CD4-positive, alpha-beta T cell treated with Interleukin-6 for 4 hours (primary cell): Measurements from ENCODE around the gene KRTAP4-2.
"Not testable (repeated sequence)": the region's sequence is repeated elsewhere in the genome, so short reads cannot be mapped to it uniquely, and the experiment has no call there.

Source experiments
- DNase-seq: peaks from one replicate; pipeline ENCODE4 v3.0.0-alpha.2; 2020; ENCODE audit warnings: mixed read lengths

Gene KRTAP4-2

GRCh38 chr17:41160648-41161047, 17.4 kb downstream of the KRTAP4-2 start, which contains the start of gene KRTAP4-4:
Gene KRTAP4-4 (minus strand): TSS chr17:41160748. CDS start chr17:41160691, 57 bp downstream.
- no peak for DNase-seq

DNA sequence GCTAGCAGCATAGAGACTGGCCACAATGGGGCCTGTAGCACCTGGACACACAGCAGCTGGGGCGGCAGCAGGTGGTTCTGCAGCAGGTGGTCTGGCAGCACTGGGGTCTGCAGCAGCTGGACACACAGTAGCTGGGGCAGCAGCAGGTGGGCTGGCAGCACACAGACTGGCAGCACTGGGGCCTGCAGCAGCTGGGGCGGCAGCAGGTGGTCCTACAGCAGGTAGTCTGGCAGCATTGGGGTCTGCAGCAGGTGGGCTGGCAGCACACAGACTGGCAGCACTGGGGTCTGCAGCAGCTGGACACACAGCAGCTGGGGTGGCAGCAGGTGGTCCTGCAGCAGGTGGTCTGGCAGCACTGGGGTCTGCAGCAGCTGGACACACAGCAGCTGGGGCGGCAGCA, 17.8 kb downstream of the KRTAP4-2 start:
- DNase-seq: not testable (repeated sequence)

GRCh38 chr17:41153856-41154255, 24.2 kb downstream of the KRTAP4-2 start:
- DNase-seq: no peak

DNA sequence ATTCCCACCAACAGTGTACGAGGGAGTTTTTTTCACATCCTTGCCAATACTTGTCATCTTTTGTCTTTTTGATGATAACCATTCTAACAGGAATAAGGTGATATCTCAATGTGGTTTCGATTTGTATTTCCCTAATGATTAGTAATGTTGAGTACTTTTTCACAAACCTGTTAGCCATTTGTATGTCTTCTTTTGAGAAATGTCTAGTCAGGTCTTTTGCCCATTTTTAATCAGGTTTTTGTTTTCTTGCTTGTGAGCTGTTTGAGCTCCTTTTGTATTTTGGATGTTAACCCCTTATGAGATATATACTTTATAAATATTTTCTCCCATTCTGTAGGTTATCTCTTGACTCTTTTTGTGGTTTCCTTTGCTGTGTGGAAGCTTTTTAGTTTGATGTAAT, 26.5 kb downstream of the KRTAP4-2 start:
- no peak for DNase-seq

DNA sequence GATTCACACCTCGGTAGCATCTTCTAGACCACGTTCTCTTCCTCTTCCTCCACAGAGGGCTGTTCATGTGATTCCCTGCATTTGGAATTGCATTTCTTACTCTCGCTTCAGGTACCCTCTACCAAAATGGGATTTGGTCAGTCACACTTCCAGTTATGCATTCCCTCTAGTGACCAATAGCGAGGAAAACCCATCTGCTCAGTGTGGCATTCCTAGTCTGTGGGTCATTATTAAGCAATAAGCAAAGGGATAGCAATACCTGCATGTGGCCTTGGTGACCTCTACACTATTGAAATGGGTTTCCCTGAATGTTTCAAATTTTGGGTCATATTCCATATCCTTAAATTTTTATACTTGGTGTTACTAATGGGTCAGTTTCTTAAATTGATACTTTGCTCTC, 28.0 kb downstream of the KRTAP4-2 start:
- DNase-seq: no peak

DNA sequence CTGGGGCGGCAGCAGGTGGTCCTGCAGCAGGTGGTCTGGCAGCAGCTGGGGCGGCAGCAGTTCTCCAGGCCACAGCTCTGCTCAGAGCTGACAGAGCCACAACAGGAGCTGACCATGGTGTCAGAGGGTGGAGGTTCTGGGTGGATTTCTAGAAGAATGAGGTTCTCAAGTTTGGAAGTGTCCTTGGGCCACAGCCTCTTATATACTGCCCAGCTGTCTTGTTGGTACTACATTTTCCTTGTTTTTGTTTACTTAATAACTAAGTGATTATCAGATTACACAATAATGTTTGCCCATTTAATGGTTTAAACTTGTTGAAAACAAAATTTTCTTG, 28.4 kb downstream of the KRTAP4-2 start, which contains the start of gene KRTAP4-5:
Gene KRTAP4-5, minus strand, starts transcription at position 174 of the 334 bp plus-strand sequence. Its CDS starts 58 bp downstream, at position 116.
- no peak for DNase-seq

DNA sequence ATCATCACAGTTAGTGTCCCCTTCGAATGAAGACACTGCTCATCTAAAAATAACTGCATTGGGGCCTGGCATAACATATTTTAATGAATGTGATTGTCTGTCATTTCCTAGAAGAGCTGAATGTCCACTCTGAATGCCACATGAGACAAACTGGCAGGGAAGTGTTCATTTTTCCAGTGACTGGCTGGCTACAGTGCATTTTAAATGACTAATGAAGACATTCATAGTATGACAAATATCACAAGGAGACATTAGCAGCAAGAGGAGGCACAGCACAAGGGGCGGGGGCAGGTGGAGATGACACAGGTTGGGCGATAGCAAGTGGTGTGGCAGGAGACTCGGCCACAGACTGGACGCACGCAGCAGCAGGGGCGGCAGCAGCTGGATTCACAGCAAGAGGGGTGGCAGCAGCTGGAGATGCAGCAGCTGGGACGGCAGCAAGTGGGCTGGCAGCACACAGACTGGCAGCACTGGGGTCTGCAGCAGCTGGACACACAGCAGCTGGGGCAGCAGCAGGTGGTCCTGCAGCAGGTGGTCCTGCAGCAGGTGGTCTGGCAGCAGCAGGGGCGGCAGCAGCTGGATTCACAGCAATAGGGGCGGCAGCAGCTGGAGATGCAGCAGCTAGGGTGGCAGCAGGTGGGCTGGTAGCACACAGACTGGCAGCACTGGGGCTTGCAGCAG, 28.9 kb downstream of the KRTAP4-2 start:
- DNase-seq: not testable (repeated sequence)

DNA sequence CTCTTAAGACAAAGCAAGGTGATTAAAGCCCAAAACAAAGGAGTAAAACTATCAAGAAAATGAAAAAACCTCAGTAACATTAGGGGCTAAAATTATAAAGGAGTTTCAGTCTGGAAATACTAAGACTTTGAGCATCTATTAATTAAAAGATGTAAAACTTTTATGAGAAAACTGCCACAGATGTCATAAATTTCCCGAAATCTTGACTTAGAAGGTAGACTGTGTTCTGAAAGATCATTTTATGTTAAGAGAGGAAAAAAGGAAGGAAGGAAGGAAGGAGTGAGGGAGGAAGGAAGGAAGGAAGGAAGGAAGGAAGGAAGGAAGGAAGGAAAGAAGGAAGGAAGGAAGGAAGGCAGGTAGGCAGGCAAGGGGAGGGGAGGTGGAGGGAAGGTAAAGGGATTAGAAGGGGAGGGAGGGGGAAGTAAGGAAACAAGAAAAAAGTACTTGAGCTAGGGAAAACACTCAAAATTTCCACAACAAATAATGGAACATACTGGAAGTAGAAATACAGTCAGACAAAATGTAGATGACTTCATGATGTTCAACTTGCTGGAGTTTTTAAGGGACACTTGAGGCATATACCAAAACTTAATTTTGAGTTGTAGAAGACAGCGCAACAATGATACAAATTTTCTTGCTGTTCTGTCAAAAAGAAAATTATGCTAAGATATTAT, 30.4 kb downstream of the KRTAP4-2 start:
- no peak for DNase-seq

DNA sequence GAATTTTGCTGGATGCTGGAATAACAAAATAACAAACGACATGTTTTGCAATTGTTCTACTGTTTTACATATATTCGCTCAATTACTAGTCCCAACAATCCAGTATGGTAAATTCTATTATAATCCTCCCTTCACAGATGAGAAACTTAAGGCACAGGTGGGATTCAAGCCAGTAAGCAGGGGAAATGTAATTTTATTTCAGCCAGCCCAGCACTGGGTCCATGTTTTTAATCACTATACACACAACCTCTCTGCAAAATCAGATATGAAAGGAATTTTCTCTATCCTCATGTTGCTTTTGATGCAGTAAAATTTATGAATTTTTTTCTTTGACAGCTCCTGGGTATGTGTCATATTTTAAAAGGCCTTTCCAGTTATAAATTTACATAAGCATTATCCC, 32.8 kb downstream of the KRTAP4-2 start:
- no peak for DNase-seq

DNA sequence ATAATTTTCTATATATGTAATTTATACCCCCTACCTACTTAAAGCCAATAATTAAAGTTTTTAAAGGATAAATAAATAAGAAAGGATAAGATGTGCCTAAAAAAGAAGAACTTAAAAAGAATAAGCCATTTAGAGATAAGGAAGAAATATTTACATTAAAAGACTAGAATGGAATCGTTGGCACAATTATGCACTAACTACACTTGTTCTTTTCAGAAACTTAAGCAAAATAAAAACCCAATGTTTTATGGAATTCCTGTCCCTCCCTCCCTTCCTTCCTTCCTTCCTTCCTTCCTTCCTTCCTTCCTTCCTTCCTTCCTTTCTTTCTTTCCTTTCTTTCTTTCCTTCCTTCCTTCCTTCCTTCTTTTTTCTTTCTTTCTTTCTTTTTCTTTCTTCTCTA, 33.2 kb downstream of the KRTAP4-2 start:
- DNase-seq: no peak

- no peak for DNase-seq
These were observed 36.7 kb downstream of the KRTAP4-2 start for GRCh38 chr17:41141361-41141760.

DNA sequence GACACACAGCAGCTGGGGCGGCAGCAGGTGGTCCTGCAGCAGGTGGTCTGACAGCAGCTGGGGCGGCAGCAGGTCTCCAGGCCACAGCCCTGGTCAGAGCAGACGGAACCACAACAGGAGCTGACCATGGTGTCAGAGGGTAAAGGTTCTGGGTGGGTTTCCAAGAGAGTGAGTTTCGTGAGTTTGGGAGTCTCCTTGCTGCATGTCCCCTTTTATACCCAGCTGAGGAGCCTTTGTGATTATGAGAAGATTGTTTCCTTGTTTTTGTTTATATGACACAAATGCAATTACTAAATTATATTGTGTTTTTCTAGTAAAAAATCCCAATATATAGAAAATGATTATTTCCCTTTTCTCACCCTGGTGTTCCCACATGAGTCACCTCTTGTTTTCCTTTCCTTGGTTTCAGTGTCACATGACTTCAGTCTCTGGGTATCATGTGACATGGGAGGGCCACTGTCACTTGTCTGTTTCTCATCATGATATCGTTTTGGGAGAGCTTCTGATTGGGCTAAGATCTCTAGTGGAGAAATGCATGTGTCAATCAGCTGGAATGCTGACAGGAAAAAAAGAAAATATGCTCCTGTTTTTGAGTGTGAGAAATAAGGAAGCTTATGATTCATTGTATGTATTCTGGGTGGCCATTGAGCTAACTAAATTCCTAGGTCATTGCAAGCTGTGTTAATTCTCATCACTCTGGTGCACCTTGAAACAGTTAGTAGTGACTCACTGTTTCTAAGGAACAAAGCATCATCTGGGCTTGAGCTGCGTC, 37.5 kb downstream of the KRTAP4-2 start, which contains the start of gene KRTAP4-6:
Gene KRTAP4-6, minus strand, starts transcription at position 185 of the 772 bp plus-strand sequence. Its CDS starts 57 bp downstream, at position 128.
- no peak for DNase-seq

- DNase-seq: not testable (repeated sequence)
These were observed 38.2 kb downstream of the KRTAP4-2 start for GRCh38 chr17:41139865-41140264.

GRCh38 chr17:41133880-41134735, 43.9 kb downstream of the KRTAP4-2 start:
- no peak for DNase-seq

- no peak for DNase-seq
These were observed 46.0 kb downstream of the KRTAP4-2 start for GRCh38 chr17:41131979-41132378.
